DMS 273 treated with DMSO at 0.1 percent for 48 hours (cell line): ENCODE data around the gene IL16.

ENCODE experiments used
- DNase-seq: peaks from one replicate; lab custom pipeline; 2025; lab: John Stamatoyannopoulos, UW

The IL16 gene

DNA sequence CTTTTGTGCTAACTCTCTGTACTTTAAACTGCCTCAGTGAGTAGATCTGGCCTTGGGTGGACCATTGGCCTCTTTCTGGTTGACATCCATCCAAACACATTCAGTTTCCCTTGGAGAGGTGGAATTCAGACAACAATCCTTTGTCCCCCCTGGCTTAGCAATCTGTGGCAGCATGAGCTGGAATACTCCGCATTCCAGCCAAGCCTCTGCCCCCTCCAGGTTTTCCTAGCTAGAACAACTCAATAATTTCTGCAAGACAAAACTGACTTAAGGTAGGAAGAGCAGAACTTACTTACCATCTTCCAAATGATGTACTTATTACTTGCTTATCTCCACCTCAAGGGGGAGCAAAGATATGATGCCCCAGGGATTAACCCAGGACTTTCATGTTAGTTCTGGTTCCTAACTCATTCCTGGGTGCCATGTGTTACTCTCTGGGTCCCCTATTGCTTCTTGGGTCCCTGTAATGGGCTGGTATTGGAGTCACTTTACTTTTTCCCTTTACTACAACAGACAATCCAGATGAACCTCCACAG is 21.8 kb upstream of the IL16 start:
- no peak for DNase-seq

DNA sequence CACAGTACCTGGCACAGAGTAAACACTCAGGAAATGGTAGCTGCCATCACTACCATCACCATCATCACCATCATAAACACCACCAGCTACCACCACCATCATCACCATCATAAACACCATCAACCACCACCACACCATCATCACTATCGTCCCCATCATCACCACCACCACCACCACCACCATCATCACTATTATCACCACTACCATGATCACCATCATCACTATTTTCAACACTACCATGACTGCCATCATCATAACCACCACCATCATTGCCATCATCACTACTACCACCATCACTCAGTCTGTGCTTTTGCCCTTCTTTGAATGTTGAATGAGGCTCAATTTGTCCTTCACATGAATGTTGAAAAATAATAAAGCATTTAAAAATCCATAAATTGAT is 21.2 kb upstream of the IL16 start:
- no peak for DNase-seq

DNA sequence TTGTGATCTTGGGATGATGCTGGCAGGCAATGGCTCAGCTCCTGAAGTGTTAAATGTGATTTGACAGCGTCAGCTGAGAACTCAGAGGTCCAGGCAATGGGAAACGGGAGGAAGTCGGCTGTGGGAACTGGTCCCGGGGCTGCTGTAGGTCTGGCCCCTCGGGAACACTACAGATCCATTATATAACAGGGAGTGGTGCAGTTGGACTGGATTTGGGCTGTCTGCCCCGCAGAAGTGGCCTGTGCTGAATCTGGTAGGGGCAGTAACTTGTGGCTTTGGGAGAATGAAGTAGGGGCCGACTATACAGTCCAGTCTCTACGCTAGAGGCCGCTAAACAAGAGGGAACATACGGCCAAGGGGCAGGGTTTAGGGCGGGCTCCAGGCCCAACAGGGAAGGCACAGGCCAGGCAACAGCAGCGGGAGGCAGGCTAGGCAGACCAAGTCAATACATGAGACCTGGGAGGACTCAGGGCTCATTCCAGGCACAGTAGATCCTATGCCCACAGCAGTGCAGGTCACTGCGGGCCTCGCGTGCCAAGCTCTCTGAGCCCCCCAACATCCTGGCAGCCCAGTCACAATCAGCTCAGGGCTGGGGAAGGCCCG is 20.3 kb upstream of the IL16 start:
- DNase-seq = no peak

DNA sequence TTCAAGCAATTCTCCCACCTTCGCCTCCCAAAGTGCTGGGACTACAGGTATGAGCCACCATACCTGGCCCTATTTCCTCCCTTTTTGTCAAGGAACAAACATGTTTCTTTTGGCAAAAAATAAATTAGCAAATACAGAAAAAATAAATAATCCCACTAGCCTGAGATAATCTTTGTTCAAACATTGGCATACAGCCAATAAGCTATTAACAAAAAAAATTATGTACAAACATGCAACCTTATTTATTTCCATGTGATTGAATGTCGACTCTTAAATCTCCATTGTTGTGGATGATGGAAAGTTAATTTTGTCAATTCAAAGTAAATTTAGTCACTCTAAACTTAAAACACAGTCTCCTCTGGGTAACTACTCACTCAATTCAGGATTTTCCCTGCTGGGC is 18.3 kb upstream of the IL16 start:
- no peak for DNase-seq

- no peak for DNase-seq
These were observed 15.5 kb upstream of the IL16 start for GRCh38 chr15:81181220-81181619.

- no peak for DNase-seq
These were observed 14.5 kb upstream of the IL16 start for GRCh38 chr15:81182031-81182755.

GRCh38 chr15:81182756-81183438 is 13.8 kb upstream of the IL16 start:
- no peak for DNase-seq

- DNase-seq = no peak
These were observed 13.3 kb upstream of the IL16 start for GRCh38 chr15:81183439-81183775.

DNA sequence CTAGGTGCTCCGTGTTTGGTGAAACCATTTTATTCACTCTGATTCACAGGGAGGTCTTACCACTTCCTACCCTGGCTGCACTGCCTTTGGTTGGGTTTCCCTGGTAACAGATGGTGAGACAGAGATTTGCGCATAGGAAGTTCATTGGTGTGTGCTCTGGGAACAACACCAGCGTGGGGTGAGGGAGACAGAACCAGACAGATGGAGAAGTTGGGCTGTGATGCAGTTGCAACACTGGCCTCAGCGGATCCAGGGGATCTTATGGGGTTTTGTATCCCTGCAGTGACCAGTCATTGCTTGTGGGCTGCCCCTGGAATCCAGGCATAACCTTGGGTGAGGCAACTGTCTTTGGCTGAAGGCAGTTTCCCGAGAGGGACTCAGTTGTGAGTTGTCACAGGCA is 12.5 kb upstream of the IL16 start:
- no peak for DNase-seq

DNA sequence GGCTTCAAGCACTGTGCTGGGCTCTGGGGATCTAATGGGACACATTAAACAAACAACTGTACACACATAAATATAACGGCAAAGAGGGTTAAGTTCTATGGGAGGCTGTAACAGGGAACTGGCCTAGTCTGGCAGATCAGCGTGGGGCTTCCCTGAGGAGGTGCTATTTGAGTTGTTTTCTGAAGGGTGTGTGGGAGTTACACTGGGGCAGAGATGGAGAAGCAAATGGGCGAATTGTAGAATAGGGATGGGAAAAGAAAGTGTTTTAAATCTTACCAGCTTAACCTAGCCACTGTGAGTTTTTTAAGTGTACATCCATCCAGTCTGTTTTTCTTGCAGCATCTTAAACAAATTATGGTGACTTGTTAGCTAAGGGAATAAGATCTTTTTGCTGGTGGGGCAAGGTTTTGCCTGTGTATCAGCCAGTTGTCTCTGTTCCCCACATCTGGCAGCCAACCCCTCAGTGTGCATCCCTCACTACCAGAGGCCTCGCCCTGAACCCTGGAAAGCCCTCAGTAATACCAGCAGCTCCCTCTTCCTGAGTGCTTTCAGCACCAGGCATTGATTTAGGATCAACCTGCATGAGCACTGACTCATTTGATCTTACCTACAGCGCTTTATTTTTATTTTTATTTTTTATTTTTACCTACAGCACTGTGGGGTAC is 10.9 kb upstream of the IL16 start:
- no peak for DNase-seq

DNA sequence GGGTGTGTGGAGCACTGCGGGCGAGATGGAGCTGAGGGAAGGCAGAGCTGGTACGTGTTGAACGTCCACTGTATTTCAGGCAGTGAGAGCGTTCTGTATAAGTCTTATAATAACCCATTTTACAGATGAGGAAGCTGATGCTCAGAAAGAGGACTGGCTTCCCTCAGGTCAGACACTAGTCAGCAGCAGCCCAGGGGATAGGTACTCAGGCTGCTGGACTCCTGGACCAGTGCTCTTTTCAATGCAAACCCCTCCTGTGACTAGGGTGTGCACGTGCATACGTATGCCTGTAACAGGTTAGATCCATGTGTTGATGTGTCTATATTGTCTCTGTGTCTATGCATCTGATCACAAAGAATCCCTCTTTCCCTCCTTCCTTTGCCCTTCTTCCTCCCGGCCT is 8.3 kb upstream of the IL16 start:
- DNase-seq = no peak

DNA sequence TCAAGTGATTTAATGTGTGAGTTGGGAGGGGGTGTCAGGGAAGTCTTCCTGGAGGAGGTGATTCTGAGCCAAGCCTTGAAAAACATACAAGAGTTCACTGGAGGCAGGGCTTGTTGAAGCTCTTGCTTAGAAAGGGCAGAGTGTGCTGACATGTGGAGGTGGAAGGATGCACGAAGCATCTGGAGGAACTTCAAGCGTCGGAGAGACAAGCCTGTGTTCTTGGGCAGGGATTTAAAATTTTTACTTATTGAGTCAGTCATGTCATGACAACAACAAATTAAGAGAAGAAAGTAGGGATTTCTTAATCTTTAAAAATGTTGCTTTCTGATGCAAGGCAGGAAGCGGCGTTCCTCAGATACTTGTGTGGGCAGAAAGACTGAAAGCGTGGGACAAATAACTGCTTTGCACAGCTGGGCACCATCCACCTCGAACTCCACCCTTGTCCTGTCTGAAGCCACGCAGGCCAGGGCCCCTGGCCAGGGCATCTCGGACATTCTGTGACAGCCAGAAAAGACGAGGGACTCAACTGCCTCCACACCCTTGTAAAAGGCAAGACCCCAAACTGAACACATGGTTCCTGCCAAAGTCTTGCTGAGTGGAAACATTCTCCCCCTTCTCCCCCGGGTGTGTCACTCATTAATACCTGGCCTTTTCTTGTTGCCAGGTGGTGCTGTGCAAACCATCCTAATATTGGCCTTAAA is 6.9 kb upstream of the IL16 start:
- no peak for DNase-seq

GRCh38 chr15:81190922-81191507 is 5.7 kb upstream of the IL16 start:
- DNase-seq = no peak

DNA sequence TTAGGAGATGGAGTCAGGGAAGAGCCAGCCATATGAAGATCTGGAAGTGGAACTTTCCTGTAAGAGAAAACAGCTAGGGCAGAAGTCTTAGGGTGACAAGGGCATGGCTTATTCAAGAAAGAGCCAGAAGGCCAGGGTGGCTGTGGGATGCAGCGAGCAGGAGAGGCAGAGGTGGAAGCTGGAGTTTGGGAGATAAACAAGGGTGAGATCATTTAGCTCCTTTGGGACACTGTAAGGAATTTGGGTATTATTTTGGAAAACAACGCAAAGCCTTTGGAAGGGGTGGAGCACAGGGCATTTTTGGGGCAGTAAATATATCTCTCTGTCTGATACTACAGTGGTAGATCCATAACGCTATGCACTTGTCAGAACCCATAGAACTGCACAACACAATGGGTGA is 5.0 kb upstream of the IL16 start:
- no peak for DNase-seq

DNA sequence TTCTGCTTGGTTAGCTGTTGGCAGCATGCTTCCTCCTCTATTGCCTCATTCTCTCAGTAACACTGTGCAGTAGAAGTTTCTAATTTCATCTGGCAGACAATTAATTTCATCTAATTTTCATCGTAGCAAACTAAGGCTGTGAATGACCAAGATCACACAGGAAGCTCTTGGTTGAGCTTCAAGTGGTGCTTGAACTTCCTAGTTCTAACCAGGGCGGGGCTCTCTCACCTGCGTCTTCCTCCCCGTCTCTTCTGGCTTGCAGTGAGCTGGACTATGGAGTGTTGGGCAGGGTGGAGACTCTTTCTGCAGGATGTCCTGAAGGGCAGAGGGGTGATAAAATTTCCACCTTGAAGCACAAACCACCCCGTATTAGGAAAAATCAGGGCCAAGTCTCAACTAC is 2.0 kb upstream of the IL16 start:
- no peak for DNase-seq

DNA sequence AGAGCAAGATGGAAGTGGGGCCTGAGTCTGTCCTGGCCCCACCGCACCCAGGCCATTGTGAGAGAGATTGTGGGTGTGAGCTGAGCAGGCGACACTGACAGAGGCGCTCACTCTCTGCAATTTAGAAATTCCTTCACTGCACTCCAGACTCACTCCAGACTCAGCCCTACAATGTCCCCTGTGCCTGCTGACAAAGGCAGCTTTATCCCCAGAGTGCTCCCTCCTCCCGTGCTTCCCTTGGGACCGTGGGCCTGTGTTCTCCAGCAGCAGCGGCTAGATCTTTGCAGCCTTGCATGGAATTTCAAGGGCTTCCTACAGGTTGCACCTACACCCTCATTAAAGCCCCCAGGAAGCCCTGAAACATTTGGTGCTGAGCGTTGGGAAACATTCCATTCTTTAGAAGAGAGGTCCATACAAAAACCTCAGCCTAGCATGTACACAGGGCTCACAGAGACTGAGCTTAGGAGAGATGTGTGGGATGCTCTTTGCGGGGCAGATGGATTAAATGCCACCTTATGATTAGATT is 1.3 kb upstream of the IL16 start:
- no peak for DNase-seq

DNA sequence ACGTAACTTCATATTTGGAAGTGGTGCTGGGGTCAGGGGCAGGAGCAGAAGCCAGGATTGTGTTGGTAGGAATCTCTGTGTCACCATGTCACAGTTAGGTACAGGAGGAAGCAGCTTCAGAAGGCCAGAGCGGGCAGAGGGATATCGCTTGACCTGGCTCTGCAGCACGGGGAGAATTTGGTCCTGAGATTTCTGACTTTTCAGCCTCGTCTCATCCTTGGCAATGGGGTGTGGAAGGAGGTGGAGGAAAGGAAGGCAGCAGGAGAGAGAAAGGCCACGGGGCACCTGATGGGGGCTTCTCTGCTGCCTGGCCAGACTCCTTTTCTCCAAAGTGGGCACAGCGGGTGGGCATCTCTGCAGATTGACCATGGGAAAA is 564 bp downstream of the IL16 start:
- no peak for DNase-seq

- no peak for DNase-seq
These were observed 1.1 kb downstream of the IL16 start for GRCh38 chr15:81197688-81198281.

- DNase-seq = no peak
These were observed 2.5 kb downstream of the IL16 start for GRCh38 chr15:81199031-81199779.

DNA sequence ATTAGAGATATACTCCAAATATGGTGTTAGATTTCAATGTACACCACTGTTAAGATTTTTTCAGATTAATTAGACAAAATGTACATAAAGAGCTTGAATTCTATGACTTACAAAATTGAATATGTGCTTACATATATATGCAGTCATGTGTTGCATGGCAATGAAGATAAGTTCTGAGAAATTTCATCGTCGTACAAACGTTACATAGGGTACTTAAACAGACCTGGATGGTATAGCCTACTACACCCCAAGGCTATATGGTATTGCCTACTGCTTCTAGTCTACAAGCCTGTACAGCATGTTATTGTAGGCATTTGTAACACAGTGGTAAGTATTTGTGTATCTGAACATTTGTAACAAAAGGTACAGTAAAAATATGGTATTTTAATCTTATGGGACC is 9.3 kb downstream of the IL16 start:
- no peak for DNase-seq
